GM19035 (cell line): ENCODE data around the gene ARID1A.
"Not testable (repeated sequence)": the region's sequence is repeated elsewhere in the genome, so short reads cannot be mapped to it uniquely, and the experiment has no call there.

Source experiments
- ATAC-seq: cut with Tn5 transposase; IDR thresholded peaks from one replicate; pipeline ENCODE4 v1.9.1; 2021; ENCODE audit not compliant: unreplicated experiment

Gene ARID1A

GRCh38 chr1:26695356-26696118, at the start of gene ARID1A:
Gene ARID1A (plus strand): TSS chr1:26696015. CDS start chr1:26696404, 389 bp downstream.
- ATAC-seq, result peak; percentile 45

DNA sequence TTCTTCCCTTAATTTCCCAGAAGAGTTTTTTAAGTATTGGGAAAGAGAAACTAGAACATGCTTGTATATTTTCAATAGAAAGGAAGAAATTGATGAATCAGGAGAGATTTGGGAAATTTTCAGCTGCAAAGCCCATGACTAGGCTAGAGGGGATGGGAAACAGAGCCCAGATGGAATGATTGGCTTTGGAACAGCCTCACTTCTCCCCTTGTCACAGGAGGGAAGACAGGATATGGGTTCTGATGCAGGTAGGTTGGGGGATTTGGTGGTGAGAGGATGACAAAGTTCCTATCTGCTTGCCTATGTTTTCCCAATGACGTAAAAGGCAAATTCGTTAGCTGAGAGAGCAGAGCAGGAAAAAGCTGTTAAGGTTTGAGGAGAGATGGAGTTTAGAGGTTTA, 31.0 kb upstream of the ARID1A start:
- ATAC-seq, result no peak

- ATAC-seq, result no peak
Measured at GRCh38 chr1:26666855-26667254, 29.0 kb upstream of the ARID1A start.

- not testable (repeated sequence) for ATAC-seq
Measured at GRCh38 chr1:26668106-26668786, 27.6 kb upstream of the ARID1A start.

GRCh38 chr1:26677306-26678115, 18.3 kb upstream of the ARID1A start:
- peak; percentile 84 for ATAC-seq

DNA sequence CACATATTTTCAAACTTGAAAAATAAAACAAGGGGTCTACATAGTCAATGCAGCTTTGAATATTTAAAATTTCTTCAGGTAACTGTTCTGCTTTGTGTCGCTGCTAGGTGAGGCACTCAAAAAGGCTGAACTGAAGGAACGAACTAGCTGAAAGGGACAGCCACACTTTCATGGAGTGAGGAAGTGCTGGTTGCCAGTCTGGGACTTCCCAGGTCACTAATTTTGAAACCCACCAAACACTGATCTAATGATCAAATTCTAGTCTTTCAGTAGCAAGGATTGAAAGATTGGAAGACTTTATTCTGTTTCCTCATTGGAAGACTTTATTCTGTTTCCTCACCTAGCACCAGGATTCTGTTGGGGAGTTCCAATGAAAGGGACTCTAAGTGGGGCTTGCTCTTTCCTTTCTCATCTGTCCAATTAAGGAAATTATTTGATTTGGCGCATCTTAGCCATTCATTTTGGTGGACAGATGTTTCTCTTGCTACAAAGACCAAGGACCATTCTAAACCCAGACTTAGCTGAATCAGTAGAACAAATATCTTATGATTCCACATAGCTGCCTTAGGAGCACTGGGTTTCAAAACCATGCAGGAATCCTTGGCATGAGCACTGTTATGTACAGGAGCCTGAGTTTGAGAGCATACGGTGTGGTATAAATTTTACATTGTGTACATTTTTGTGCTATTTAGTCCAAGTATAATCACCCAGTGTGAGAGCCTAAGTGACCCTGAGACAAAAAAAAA, 10.9 kb upstream of the ARID1A start:
- no peak for ATAC-seq

GRCh38 chr1:26686795-26687194, 9.0 kb upstream of the ARID1A start:
- no peak for ATAC-seq

DNA sequence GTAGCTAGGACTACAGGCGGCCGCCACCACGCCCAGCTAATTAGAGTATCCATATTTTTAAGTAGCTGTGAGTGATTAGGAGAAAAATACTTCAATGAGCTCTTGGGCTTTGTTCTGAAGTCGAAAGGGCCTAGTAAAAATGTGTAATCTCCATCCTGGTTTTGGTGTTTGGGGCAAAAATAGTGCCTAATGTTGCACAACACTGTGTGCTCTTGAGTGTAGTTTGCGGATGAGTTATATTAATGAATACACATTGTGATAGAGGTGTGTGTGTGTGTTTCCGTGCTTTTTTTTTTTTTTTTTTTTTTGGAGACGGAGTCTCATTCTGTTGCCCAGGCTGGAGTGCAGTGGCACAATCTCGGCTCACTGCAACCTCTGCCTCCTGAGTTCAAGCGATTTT, 6.3 kb upstream of the ARID1A start:
- ATAC-seq, result no peak

DNA sequence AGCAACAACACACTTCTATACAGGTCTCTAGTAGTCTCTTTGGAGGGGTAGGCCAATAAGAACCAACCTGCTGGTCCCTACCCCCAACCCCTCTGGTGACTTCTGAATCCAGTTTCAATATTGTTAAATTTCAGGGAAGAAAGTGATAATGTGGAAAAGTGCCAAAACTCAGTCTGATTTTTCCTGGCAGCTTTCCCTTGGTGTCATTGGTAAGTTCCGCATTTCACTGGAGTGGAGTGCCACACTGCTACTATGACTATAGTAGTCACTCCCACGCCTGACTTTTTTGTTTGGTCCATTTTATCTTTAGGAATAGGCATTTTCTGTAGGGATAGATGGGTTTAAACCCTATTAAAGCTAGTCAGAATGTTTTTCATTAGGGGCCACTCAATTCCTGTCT, 5.7 kb upstream of the ARID1A start:
- ATAC-seq, result no peak

DNA sequence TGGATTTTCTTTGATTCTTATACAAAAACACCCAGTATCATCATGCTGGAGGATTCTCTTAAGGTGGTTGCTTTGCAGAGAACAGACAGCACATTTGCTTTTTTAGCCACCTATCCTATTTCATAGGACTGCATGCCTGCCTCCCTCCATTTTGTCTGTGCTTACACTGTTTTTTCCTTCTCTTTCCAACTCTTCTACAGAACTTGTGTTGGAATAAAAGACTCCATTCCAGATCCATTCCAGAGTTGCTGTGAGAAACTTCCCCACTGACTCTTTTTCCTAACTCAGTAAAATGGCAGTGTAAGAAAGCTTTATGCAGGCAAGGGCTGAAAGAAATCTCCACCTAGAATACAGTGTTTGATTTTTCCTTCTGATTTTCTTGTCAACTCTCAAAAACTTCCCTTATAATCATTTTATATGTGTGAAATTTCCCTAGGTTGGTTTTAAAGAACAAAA, 5.2 kb upstream of the ARID1A start:
- ATAC-seq, result no peak

GRCh38 chr1:26692211-26692792, 3.5 kb upstream of the ARID1A start:
- no peak for ATAC-seq

DNA sequence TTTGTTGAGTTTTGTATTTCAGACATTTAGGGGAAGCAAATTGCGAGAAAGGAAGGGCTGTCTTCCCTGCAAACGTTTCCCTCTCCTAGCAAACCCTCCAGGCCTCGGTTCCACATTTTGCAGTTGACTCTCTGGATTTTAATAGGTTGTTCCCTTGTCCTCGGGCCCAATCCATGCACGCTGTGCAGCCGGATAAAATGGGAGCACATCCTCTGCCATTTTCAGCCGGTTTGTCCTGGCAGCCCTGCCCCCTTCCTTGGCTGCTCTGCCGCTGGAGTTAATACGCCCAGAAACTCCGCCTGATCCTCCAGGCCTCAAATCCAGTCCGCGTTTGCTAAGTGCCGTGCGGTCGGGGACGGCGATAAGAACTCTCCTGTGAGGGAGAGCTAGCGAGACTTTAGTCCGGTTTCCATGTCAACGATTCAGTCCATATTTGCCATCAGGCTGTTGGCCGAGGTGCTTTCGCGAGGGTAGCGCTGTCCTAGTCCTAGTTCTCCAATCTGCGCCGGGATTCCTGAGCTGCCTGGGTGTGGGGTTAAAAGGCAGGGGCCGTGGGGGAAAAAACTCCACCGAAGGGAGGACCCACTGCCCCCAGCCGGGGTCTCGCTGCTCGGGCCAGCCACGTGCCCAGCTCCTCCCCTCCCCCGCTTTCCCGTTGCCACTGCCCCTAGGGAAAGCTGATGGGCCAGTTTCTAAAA, 2.9 kb upstream of the ARID1A start:
- peak; percentile 27 for ATAC-seq

DNA sequence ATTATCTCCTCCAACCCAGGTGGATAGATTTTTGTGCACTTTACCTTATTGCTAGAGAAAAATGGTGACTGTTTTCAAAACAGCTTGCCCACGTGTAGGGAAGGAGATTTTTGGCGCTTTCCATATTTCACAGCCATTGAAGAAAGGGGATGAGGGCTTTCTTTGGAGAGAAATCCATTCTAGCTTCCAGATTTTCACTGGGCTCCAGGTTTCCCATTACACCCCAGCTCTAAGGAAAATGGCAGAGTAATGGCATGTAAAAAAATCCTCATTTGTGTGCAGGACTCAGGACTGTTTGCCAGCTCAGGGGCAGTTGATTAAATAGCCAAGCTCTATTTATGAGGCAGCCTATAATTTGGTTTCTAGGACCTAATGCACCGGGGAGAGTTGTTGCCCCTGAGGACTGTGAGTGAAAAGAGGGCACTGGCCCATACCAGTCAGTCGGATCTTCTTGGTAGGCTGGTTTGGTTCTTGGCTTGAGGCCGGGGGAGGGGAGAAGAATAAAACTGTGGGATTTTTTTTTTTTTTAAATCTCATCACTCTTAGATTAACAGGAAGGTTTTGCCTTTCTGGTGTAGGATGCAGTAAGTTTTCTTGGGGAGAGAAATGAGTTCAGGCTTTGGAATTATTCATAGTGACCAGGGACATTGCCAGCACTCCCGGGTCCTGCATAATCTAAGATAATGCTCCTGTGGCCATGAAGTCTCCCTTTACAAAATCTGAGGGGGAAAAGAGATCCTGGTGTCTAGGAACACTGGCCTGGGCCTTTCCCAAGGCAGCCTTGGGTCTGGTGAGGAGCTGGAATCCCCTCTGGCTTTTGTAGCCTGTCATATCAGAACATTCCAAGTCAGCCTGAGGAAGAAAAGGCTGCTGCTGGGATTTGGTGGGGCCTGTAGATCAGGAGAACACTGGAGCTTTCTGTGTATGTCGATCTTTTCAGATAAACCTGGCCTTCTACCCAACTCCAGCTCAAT, 1.9 kb upstream of the ARID1A start:
- no peak for ATAC-seq

GRCh38 chr1:26694638-26695355, 1.0 kb upstream of the ARID1A start:
- no peak for ATAC-seq

DNA sequence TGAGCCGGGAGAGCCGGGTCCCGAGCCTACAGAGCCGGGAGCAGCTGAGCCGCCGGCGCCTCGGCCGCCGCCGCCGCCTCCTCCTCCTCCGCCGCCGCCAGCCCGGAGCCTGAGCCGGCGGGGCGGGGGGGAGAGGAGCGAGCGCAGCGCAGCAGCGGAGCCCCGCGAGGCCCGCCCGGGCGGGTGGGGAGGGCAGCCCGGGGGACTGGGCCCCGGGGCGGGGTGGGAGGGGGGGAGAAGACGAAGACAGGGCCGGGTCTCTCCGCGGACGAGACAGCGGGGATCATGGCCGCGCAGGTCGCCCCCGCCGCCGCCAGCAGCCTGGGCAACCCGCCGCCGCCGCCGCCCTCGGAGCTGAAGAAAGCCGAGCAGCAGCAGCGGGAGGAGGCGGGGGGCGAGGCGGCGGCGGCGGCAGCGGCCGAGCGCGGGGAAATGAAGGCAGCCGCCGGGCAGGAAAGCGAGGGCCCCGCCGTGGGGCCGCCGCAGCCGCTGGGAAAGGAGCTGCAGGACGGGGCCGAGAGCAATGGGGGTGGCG, 371 bp downstream of the ARID1A start:
- peak; percentile 5 for ATAC-seq

- no peak for ATAC-seq
Measured at GRCh38 chr1:26696654-26697430, 1.0 kb downstream of the ARID1A start.

- ATAC-seq, result no peak
Measured at GRCh38 chr1:26697431-26697977, 1.7 kb downstream of the ARID1A start.
